GM12892 (cell line): ENCODE data around the gene POU1F1.

Source experiments
- POLR2A ChIP-seq: IDR thresholded peaks from 2 replicates; pipeline ENCODE4 v1.6.1; 2011; ENCODE audit warnings: low read depth, low read length, control low read depth
- POLR2AphosphoS5 ChIP-seq: IDR thresholded peaks from 2 replicates; pipeline ENCODE4 v1.6.1; 2011; ENCODE audit warnings: low read depth, low read length, control low read depth
- TAF1 ChIP-seq: IDR thresholded peaks from 2 replicates; pipeline ENCODE4 v1.6.1; 2011; ENCODE audit warnings: low read depth, mild to moderate bottlenecking, control low read depth, low read length, borderline replicate concordance

- TF ChIP-seq POLR2A (no peak), TAF1 (no peak), POLR2AphosphoS5 (no peak)
These were observed 29.1 kb upstream of the POU1F1 start for GRCh38 chr3:87305517-87305916.
